Measurements from ENCODE around the gene IGSF8. TPM values are rescaled to one million over a fixed set of nuclear protein-coding genes. Genes with fewer than 3 reads are reported as not detected.

Gene IGSF8
- total and polyA plus RNA-seq, 2 donors (not counting 3 experiments of a cell fraction or from before 2014, with no cell fraction given) = 9.5 to 17.5 TPM

- Histone ChIP-seq H3K27ac (ENCODE audit: insufficient read depth, low read depth, low read length) (no peak overlapping the region), H3K4me3 (replicated peaks in 1 of 3; ENCODE audit: insufficient read depth in 1 of 3, low read depth in 1 of 3, low read length in 3 of 3) (no peak overlapping the region), H4K20me1 (replicated peaks; ENCODE audit: control insufficient read depth, extremely low read depth, insufficient read depth, low read length) (no peaks in the 10 kb centered on the region), H3K4me1 (ENCODE audit: control insufficient read depth, extremely low read depth, insufficient read depth, low read length) (no peaks in the 10 kb centered on the region), H3K9me3 (replicated peaks; ENCODE audit: control insufficient read depth, insufficient read depth, low read length) (no peaks in the 10 kb centered on the region), H3K27me3 (ENCODE audit: control insufficient read depth in 2 of 2, insufficient read depth in 2 of 2, low read length in 2 of 2) (peaks cover 50 to 63% of the 10 kb centered on the region in 2 experiments), H3K4me2 (ENCODE audit: insufficient read depth, low read length) (no peak overlapping the region), H2AFZ (ENCODE audit: low read depth, low read length) (no peak overlapping the region), H3K9me1 (replicated peaks; ENCODE audit: control insufficient read depth, extremely low read depth, insufficient read depth, low read length) (no peaks in the 10 kb centered on the region), H3K36me3 (ENCODE audit: control insufficient read depth in 2 of 2, extremely low read depth in 1 of 2, insufficient read depth in 2 of 2, low read length in 2 of 2) (no peaks in the 10 kb centered on the region), H3K79me2 (ENCODE audit: control insufficient read depth, insufficient read depth, low read length) (no peaks in the 10 kb centered on the region), H3K9ac (replicated peaks; ENCODE audit: extremely low read depth, insufficient read depth, low read length) (no peak overlapping the region)
- no peak for FAIRE-seq
- BruUV-seq (replicated peaks) = no TSS peak
- ChIA-PET POLR2A (no interaction called here), CTCF (interaction anchor here (0.6 to 4.2 kb wide), 12 partner anchors 13 to 296 kb away, joined by 3 to 37 read pairs (median 5); partner anchors contain the start of genes IGSF8 and KCNJ10)
- no peak for DNase-seq (ENCODE audit: low read depth, low spot score)
- dilution Hi-C loops (cut with MboI; ENCODE audit: extremely low pct_ligation_motif_present, low sequenced_read_pairs) (no loop called here), intact Hi-C loops (cut with micrococcal nuclease) (no loop called here)
- TF ChIP-seq FOS (IDR thresholded peaks at IDR 0.05; ENCODE audit: borderline replicate concordance, insufficient read depth, low read length) (no peak), POLR2A (IDR thresholded peaks at IDR 0.05; ENCODE audit: low read depth, low read length) (no peak), MYC (IDR thresholded peaks at IDR 0.05; ENCODE audit: low read depth, low read length) (no peak)
- TF ChIP-seq, protein P1, sequence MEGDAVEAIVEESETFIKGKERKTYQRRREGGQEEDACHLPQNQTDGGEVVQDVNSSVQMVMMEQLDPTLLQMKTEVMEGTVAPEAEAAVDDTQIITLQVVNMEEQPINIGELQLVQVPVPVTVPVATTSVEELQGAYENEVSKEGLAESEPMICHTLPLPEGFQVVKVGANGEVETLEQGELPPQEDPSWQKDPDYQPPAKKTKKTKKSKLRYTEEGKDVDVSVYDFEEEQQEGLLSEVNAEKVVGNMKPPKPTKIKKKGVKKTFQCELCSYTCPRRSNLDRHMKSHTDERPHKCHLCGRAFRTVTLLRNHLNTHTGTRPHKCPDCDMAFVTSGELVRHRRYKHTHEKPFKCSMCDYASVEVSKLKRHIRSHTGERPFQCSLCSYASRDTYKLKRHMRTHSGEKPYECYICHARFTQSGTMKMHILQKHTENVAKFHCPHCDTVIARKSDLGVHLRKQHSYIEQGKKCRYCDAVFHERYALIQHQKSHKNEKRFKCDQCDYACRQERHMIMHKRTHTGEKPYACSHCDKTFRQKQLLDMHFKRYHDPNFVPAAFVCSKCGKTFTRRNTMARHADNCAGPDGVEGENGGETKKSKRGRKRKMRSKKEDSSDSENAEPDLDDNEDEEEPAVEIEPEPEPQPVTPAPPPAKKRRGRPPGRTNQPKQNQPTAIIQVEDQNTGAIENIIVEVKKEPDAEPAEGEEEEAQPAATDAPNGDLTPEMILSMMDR (IDR thresholded peaks at IDR 0.05; ENCODE audit: extremely low read depth in 1 of 2, insufficient read depth in 1 of 2, low read depth in 1 of 2, low read length in 2 of 2) = no peak
Measured at GRCh38 chr1:160080381-160081100, 17.9 kb downstream of the IGSF8 start.

GRCh38 chr1:160079448-160079847 is 19.0 kb downstream of the IGSF8 start:
- BruUV-seq (replicated peaks) = no TSS peak
- dilution Hi-C loops (cut with MboI; ENCODE audit: extremely low pct_ligation_motif_present, low sequenced_read_pairs) = no loop called here
- no peaks in the 10 kb centered on the region for H3K79me2 ChIP-seq (ENCODE audit: control insufficient read depth, insufficient read depth, low read length)
- no peak overlapping the region for H3K9ac ChIP-seq (replicated peaks; ENCODE audit: extremely low read depth, insufficient read depth, low read length)
- intact Hi-C loops (cut with micrococcal nuclease) = no loop called here
- no peaks in the 10 kb centered on the region for H4K20me1 ChIP-seq (replicated peaks; ENCODE audit: control insufficient read depth, extremely low read depth, insufficient read depth, low read length)
- ChIA-PET CTCF (interaction anchor here (1.3 to 4.2 kb wide), 14 partner anchors 9 to 946 kb away, joined by 3 to 37 read pairs (median 8); partner anchors contain the start of genes IGSF8 and KCNJ10), POLR2A (no interaction called here)
- no peak overlapping the region for H3K4me3 ChIP-seq (replicated peaks in 1 of 3; ENCODE audit: insufficient read depth in 1 of 3, low read depth in 1 of 3, low read length in 3 of 3)
- no peaks in the 10 kb centered on the region for H3K9me1 ChIP-seq (replicated peaks; ENCODE audit: control insufficient read depth, extremely low read depth, insufficient read depth, low read length)
- H3K4me2 ChIP-seq (ENCODE audit: insufficient read depth, low read length) = no peak overlapping the region
- TF ChIP-seq, protein P1 (IDR thresholded peaks at IDR 0.05; ENCODE audit: extremely low read depth in 1 of 2, insufficient read depth in 1 of 2, low read depth in 1 of 2, low read length in 2 of 2) = no peak
- TF ChIP-seq, protein P2, sequence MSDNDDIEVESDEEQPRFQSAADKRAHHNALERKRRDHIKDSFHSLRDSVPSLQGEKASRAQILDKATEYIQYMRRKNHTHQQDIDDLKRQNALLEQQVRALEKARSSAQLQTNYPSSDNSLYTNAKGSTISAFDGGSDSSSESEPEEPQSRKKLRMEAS (IDR thresholded peaks at IDR 0.05; ENCODE audit: insufficient read depth, insufficient read length) = no peak
- TF ChIP-seq GATA2 (IDR thresholded peaks at IDR 0.05; ENCODE audit: insufficient read depth, insufficient read length, low read depth, low read length) = no peak
- TF ChIP-seq FOS (IDR thresholded peaks at IDR 0.05; ENCODE audit: borderline replicate concordance, insufficient read depth, low read length) = no peak
- TF ChIP-seq MYC (IDR thresholded peaks at IDR 0.05; ENCODE audit: low read depth, low read length) = no peak
- no peak for TF ChIP-seq JUN (IDR thresholded peaks at IDR 0.05; ENCODE audit: borderline replicate concordance, insufficient read depth, insufficient read length, low read depth)
- TF ChIP-seq EZH2 (IDR thresholded peaks at IDR 0.05; ENCODE audit: borderline replicate concordance, low read depth, low read length, severe bottlenecking) = no peak
- peaks cover 48 to 61% of the 10 kb centered on the region in 2 experiments for H3K27me3 ChIP-seq (ENCODE audit: control insufficient read depth in 2 of 2, insufficient read depth in 2 of 2, low read length in 2 of 2)
- DNase-seq (ENCODE audit: low read depth, low spot score) (no peak), FAIRE-seq (no peak)
- no peak overlapping the region for H2AFZ ChIP-seq (ENCODE audit: low read depth, low read length)
- H3K27ac ChIP-seq (ENCODE audit: insufficient read depth, low read depth, low read length) = no peak overlapping the region
- H3K36me3 ChIP-seq (ENCODE audit: control insufficient read depth in 2 of 2, extremely low read depth in 1 of 2, insufficient read depth in 2 of 2, low read length in 2 of 2) = no peaks in the 10 kb centered on the region
- H3K9me3 ChIP-seq (replicated peaks; ENCODE audit: control insufficient read depth, insufficient read depth, low read length) = no peaks in the 10 kb centered on the region
- no peaks in the 10 kb centered on the region for H3K4me1 ChIP-seq (ENCODE audit: control insufficient read depth, extremely low read depth, insufficient read depth, low read length)
